PC-9 (cell line): ENCODE results near the gene ALPK3.

ENCODE experiments used
- EZH2 ChIP-seq: fragments of 200-600 bp; sonication (generic); IDR thresholded peaks from 2 replicates; pipeline ENCODE4 v1.8.0; 2017; ENCODE audit warnings: antibody characterized with exemption, low read depth
- TF ChIP-seq, protein P1 (sequence below): fragments of 200-600 bp; sonication (generic); conservative IDR thresholded peaks from 2 replicates; pipeline ENCODE4 v1.6.1; 2017; ENCODE audit warnings: mixed run types, antibody characterized with exemption, mild to moderate bottlenecking, moderate library complexity

GRCh38 chr15:84828086-84828908 is 11.1 kb downstream of the ALPK3 start:
- TF ChIP-seq, protein P1, sequence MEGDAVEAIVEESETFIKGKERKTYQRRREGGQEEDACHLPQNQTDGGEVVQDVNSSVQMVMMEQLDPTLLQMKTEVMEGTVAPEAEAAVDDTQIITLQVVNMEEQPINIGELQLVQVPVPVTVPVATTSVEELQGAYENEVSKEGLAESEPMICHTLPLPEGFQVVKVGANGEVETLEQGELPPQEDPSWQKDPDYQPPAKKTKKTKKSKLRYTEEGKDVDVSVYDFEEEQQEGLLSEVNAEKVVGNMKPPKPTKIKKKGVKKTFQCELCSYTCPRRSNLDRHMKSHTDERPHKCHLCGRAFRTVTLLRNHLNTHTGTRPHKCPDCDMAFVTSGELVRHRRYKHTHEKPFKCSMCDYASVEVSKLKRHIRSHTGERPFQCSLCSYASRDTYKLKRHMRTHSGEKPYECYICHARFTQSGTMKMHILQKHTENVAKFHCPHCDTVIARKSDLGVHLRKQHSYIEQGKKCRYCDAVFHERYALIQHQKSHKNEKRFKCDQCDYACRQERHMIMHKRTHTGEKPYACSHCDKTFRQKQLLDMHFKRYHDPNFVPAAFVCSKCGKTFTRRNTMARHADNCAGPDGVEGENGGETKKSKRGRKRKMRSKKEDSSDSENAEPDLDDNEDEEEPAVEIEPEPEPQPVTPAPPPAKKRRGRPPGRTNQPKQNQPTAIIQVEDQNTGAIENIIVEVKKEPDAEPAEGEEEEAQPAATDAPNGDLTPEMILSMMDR, result no peak
- no peak for TF ChIP-seq EZH2
